ENCODE measurements around the gene ABR.
"Not testable (repeated sequence)": the region's sequence is repeated elsewhere in the genome, so short reads cannot be mapped to it uniquely, and the experiment has no call there.

Gene ABR

DNA sequence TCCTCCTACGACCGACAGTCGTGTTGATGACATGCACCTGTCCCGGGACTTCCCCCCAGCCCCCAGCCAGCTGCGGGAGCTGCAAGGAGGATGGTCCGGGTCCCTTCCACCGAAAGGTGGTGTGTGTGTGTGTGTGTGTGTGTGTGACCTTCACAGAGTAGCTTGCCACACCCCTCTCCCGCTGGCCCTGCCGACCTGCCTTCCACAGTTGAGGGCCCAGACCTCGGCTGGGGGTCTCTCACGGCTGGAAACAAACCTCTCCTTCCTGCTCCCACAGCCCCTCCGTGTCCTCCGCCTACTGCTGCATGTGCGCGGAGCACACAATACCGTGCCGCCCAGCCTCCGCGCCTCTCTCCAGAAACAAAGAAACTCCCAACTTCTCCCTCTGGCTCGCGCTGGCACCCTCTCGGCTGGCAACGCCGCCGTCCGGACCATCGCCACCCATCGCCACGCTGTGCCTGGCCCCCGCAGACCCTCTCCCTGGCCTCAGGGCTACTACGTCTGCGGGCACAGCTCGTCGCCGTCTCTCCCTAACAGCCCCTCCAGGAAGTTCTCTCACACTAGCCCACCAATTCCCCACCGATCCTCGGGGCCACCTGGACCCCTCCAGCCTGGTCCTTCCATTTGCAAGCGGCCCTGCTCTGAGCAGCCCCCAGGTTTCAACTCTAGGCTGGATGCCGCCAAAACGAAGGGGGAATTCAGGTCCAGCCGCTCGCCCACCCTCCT is 101.6 kb downstream of the ABR start:
- peak in 2 of 10 donors; percentile 69 to 73 for DNase-seq
- intact Hi-C loops (cut with DNase I), result no loop called here

DNA sequence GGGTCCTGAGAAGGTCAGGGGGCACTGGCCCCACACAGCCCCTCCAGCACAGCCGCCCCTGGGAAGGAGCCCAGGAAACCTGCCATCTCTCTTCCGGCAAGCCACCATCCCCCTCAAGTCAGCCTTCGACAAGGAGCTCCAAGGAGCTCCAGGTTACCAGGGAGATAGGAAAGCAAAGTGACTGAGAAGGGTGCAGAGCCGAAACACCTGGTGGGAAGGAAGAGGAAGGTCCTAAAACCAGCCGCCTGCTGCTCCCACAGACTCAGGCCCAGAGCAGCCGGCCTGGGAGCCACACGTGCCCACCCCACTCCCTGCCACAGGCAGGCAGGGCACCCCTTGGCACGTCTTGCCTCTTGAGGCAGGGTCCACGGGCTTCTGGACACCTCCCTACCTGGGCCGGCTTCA is 102.2 kb downstream of the ABR start:
- DNase-seq, result peak in 3 of 10 donors; percentile 2 to 55 (median 43)
- intact Hi-C loops (cut with DNase I), result no loop called here

DNA sequence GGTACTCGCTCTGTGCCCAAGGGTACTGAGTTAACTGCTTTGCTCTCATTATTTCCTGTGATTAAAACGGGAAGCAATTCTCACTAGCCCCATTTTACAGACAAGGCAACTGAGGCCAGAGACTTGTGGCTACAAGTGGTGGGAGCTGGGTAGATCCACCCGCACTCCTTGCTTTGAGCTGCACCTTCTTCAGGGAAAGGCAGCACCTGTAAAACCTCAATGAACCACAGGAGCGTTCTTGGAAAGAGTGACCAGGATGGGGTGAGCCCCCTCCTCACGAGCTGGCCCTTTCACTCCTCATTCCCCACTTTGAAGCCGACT is 102.8 kb downstream of the ABR start:
- peak in 2 of 10 donors; percentile 1 to 8 for DNase-seq
- intact Hi-C loops (cut with DNase I), result no loop called here

DNA sequence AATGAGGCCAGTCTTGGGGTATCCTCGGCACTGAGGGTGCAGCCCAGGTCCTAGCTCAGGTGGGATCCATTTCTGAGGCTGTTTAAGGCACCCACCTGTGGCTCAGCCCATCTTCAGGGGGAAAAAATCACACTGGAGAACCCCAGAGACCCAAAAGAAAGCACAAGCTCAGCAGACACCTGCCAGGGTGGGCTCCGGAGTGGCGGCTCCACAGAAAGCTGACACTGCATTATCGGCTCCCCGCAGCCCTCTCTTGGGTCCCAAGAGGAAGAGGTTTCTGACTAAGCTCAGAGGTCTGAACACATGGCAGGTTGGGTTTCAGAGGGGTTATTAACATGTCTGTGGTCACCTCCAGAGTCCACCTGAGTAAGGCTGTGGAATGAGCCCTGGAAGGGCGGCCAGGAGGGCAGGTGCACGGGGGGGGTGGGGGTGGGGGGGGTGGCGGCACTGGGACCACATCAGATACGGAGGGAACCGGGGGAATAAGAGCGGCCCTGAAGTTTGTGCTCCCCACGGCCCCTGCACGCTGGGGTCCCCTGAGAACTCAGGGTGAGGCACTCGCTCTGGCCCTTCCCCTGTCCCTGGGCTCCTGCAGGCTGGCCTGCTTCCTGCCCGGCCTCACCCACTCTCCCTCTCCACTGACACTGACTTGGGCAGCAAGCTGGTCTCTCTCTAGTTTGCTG is 103.3 kb downstream of the ABR start:
- intact Hi-C loops (cut with DNase I), result no loop called here
- DNase-seq, result peak in 5 of 10 donors; percentile 3 to 63 (median 39)

DNA sequence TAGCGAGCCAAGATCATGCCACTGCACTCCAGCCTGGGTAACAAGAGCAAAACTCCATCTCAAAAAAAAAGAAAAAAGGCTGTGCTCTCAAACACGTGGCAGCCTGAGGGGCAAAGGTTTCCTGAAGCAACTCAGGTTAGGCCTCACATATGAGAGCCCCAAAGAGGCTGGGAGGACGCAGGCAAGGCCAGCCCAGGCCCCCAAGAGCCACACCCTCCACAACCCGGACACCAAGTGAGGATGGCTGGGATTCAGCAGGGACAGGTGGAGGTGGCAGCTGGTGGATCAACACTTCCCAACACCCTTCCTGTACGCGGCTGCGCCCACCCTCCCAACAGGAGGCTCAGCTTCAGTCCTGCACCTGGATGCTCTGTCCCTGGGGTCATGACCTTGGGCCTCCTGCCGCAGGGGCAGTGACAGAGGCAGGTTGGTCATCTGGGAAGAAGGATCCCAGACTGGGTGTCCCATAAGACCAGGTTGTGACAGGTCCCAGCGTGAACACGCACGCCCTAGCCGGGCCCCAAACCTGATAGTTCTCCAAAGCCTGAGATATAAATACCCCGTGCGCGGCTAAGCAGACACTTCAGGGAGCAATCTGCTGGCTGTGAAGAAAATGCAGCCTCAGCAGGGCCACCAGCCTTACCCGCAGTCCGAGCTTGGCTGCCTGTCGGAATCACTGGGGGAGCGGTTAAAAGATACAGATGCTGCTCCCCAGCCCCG is 104.7 kb downstream of the ABR start:
- DNase-seq, result peak in 6 of 10 donors; percentile 41 to 93 (median 62)
- intact Hi-C loops (cut with DNase I), result no loop called here

DNA sequence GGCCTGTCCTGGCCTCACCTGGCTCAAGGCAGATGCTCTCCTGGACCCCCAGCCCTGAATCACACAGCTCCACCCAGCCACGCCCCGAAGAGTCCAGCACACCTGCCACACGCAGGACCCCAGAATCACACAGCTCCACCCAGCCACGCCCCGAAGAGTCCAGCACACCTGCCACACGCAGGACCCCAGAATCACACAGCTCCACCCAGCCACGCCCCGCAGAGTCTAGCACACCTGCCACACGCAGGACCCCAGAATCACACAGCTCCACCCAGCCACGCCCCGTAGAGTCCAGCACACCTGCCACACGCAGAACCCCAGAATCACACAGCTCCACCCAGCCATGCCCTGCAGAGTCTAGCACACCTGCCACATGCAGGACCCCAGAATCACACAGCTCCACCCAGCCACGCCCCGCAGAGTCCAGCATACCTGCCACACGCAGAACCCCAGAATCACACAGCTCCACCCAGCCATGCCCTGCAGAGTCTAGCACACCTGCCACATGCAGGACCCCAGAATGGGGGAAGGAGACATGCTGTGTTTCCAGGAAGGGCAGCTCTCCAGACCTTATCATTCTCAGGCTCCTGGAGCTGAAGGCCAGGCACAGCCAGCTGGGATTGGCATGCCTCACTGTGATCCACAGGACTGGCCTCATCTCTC is 105.7 kb downstream of the ABR start:
- intact Hi-C loops (cut with DNase I), result not testable (repeated sequence)
- peak in 1 of 10 donors; percentile 10 for DNase-seq

DNA sequence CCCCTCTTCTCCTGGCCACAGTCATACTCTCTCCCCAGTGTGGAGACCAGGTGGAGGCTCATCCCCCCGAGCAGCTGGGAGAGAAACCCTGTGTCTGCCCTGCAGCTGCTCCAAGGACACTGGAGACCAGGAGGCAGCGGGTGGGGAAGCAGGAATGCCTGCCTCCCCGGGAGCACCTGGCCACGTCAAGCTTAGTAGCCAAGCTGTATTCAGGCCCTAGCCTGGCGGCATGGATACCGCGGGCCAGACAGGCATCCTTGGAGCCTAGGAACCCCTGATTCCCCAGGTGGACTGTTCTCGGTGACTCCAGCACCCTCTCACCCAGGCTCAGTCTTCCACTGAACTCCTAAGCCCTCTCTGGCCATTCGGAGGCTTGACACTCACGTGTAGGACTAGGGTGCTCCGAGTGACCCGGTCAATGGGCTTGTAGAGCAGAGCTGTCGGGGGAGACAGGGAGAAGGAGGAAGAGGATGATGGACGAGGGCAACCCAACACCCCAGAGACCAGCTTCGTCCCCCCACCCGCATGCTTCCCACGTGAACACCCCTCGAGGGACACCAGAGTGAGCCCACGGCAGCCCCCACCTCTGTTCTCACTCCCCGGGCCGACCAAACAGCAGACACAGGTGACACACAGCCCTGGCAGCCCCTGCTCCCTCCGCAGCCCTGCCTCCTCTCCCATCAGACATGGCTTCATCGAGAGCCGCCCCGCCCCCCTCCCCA is 106.4 kb downstream of the ABR start:
- DNase-seq, result peak in 4 of 10 donors; percentile 19 to 77 (median 66)
- intact Hi-C loops (cut with DNase I), result no loop called here

DNA sequence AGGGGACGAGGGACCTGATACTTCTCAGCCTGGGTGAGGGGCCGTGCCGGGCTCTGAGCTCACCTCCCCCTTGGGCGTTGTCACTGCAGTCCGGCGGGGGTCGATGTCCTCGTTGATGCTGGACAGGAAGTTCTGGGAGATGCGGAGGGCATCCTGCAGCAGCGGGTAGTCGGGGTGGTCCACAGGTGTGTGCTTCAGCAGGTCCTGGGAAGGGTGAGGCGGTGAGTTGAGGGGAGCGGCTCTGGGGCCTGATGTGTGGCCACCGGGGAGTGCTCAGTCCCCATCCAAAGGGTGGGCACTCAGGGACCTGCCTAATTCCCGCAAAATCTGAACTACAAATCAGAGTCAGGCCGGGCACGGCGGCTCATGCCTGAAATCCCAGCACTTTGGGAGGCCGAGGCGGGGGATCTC is 107.2 kb downstream of the ABR start:
- intact Hi-C loops (cut with DNase I), result no loop called here
- peak in 4 of 10 donors; percentile 25 to 75 (median 71) for DNase-seq

DNA sequence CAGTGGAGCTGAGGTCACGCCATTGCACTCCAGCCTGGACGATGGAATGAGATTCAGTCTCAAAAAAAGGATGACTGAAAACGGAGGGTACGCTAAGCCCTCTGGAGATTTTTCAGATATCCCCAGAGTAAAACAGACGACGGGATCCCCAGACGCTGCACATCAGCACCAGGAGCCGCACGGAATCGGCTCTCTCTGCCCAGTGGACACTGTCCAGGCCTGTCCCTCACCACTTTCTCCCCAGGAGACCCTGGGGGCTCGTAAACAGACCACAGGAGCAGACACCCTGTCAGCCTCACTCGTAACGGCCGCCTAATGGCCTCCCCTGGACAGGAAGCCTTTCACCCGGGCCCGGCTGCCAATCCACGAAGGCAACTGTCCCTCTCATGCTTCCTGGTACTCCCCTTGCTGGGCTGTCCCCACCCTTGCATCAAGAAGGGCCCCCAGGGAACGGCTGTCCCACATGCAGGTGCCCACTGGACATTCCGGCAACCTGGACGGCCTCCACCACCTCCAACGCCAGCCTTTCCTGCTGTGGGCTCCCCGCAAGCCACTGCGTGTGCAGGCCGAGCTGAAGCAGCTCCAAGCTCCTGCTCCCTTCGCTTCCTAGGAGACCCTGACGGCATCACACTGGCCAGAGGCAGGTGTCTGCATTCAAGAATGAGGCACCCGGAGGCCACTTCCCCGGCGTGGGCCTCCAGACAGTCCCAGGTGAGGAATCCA is 108.5 kb downstream of the ABR start:
- DNase-seq, result peak in 4 of 10 donors; percentile 20 to 80 (median 58)
- intact Hi-C loops (cut with DNase I), result no loop called here

DNA sequence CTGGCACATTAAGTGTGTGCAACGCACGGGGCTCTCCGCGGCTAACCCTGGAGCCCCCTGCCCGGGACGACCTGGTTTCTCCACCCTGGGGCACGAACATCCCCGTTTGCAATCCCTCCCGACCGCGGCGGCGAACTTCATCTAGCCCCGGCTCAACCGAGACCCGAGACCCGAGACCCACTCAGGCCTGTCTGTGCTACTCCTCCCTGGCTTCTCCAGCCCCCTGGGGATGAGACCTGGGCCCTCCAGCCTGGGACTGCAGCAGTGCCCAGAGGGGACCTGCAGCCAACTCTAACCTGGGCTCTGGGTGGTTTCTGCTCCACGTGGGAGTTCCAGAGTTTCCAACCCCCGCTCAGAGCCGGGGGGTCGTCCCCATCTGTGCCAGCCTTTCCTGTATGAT is 109.4 kb downstream of the ABR start:
- intact Hi-C loops (cut with DNase I), result no loop called here
- DNase-seq, result peak in 4 of 10 donors; percentile 24 to 80 (median 64)

DNA sequence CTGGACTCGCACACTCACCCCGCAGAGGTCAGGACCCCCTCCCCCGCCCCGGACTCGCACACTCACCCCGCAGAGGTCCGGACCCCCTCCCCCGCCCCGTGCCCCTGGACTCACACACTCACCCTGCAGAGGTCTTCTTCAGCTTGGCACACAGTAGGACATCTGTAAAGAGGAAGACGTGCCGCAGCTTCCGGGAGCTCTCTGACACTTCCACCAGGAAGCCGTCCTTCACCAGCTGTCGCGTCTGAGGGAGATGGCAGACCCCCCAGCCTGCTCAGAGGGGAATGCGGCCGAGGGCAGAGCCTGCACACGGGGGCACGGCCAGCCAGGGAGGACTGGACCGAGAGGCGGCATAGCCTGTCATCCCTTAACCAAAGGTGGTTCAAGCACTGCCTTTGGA is 109.9 kb downstream of the ABR start:
- peak in 4 of 10 donors; percentile 21 to 47 (median 44) for DNase-seq
- intact Hi-C loops (cut with DNase I), result no loop called here

DNA sequence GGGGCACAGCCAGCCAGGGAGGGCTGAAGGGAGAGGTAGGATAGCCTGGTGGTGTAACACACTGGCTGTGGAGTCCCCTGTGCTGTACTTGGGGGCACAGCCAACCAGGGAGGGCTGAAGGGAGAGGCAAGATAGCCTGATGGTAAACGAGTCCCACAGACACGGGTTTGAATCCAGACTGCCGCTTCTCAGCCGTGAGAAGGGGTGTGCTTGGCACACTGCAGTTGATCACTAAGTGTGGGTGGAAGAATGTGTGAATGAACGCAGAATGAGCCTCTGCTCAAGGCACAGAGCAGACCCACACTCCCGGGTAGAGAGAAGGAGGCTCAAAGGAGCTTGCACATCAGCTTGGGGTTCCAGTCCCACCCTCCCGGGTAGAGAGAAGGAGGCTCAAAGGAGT is 111.4 kb downstream of the ABR start:
- intact Hi-C loops (cut with DNase I), result no loop called here
- DNase-seq, result peak in 4 of 10 donors; percentile 25 to 78 (median 64)

DNA sequence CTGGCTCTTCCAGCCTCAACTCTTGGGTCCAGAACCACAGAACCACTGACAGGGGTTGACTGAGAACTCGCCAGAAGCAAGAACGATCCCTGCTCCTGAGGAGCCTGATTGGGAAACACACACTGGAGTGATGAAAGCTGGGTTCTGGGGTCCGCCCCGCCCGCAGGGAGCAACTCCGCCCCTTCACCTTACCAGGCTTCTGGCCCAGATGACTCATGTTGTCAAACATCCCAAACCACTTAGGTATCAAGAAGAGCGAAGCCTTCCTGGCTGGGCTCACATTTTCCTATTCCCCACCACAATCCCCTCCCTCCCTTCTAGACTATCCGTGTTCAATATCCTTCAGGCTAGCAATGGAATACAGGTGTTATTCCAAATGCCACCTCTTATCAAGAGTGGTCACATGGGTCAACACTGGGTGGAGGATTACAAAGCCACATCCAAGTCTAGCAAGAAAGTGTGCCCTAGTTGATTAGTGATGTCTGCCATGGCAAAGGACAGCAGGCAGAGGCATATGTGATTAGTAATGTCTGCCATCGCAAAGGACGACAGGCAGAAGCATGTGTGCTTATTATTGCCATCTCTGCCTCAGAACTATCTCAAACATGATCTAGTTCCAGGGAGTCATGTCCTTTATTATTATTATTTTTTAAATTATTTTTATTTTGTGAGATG is 112.4 kb downstream of the ABR start:
- DNase-seq, result peak in 3 of 10 donors; percentile 4 to 42 (median 27)
- intact Hi-C loops (cut with DNase I), result no loop called here

DNA sequence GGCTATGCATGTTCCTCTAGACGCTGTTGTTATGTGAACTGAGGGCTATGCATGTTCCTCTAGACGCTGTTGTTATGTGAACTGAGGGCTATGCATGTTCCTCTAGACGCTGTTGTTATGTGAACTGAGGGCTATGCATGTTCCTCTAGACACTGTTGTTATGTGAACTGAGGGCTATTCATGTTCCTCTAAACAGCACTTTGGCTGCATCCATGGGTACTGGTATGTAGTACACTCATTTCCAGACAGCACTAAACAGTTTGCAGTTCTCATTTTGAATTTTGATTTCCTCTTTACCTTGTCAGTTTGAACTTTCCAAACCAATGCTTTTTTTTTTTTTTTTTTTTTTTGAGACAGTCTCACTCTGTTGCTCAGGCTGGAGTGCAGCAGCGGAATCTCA is 114.4 kb downstream of the ABR start:
- intact Hi-C loops (cut with DNase I); DNase-seq: not testable (repeated sequence)

DNA sequence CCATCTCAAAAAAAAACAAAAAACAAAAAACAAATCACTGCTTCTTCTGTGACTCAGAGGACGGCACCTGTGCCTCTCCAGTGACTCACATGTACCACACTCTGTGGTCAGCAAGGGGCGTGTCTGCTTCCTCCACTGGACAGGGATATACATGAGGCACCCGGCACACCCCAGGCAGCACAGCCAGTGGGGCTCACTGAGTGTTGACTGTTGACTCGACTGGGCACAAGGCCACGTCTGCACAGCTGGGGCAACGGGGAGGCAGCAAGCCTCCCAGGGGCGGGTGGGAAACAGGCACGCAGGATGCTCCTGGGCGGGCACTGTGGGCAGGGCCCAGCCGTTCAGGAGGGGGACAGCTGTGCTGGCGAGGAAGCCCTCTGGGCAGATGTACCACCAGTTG is 118.8 kb downstream of the ABR start:
- intact Hi-C loops (cut with DNase I), result no loop called here
- DNase-seq, result peak in 4 of 10 donors; percentile 26 to 89 (median 75)

DNA sequence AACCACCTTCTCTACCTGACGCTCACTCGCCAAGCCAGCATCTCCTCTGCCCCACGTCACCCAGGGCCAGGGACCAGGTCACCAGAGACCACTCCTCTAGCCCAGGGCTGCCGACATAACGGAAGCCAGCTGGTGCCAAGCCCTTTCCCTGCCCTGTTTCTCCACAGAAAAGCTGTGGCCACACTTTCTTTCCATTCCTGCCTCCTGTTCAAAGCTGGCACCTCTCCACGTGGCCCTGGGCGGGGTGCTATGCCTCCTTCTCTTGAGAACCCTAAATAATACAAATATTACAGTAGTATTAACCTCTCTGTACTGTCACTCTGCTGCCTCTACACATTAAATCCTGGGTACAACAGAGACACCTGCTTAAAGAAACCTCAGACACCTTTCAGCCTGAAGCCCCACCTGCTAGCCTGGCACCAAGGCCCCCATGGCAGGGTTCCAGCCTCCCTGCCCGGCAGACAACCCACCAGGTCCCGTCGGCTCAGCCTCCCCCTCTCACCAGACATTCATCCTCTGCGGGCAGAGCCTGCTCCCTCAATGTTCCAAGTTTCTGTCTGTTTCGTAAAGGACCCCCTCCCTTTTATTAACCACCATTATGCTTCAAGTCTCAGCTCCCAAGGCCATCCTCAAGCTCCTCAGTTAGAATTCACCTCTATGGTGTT is 120.5 kb downstream of the ABR start:
- DNase-seq, result peak in 4 of 10 donors; percentile 22 to 74 (median 64)
- intact Hi-C loops (cut with DNase I), result loop anchor here (5.0 kb wide), 2 partner anchors 57 to 262 kb away; no protein-coding TSS in a partner anchor

DNA sequence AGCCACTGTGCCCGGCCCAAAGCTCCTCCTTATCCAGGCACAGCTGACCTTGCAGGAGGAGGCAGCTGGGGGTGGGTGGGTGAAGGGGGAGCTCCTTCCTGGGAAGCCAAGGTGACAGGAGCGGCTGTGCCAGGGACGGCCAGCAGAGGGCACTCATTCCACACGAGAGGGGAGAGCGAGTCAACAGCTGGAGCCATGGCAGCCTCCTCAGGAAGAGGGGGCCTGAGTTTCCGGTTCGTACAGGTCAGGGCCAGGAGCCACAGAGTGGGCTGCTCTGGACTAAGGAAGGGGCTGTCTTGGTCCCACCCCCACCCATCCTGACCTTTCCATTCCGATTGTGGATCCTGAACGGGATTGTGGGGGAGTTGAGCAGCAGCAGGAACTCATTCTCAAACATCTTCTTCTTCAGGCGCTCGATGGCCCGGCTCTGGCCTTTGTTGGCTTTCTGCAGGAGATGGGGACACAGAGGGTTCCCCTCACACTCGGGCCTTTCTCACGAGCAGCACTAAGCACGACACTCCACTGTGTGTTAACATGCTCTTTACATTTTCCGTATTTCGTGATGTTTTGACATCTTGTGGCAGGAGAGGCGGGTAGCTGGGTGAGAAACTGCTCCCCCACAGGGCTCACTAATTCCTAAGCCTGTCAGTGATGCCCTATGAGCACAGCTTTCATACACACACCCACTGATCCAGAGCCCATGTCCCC is 121.2 kb downstream of the ABR start:
- peak in 7 of 10 donors; percentile 33 to 92 (median 61) for DNase-seq
- intact Hi-C loops (cut with DNase I), result loop anchor here (5.0 kb wide), 2 partner anchors 56 to 261 kb away; no protein-coding TSS in a partner anchor
